SU-DHL-6 (cell line): ENCODE measurements around the gene MZB1.
A peak's percentile ranks its signal among the peaks of the same experiment; 100 is the strongest.

Experiments
- H2AFZ ChIP-seq: fragments of 200-600 bp; sonication (generic); 2 replicates; pipeline ENCODE4 v1.6.1; 2014; ENCODE audit warnings: low read depth, mild to moderate bottlenecking, moderate library complexity, mixed read lengths, antibody characterized with exemption, low read length; ENCODE audit not compliant: severe bottlenecking
- H3F3A ChIP-seq: fragments of 200-600 bp; shearing (Covaris generic); 2 replicates; pipeline ENCODE4 v1.6.0; 2016; ENCODE audit warnings: antibody characterized with exemption, mild to moderate bottlenecking; ENCODE audit not compliant: insufficient read depth
- H3K27ac ChIP-seq: fragments of 200-600 bp; sonication (generic); 2 replicates; pipeline ENCODE4 v1.5.1; 2016; ENCODE audit warnings: low read depth, mild to moderate bottlenecking, low read length, moderate library complexity, mixed read lengths
- H3K27me3 ChIP-seq: fragments of 200-600 bp; sonication (generic), shearing (Covaris generic); 2 replicates; pipeline ENCODE4 v1.6.0; 2014; ENCODE audit warnings: mild to moderate bottlenecking, low read length
- H3K36me3 ChIP-seq: fragments of 200-600 bp; sonication (generic); 2 replicates; pipeline ENCODE4 v1.6.1; 2014; ENCODE audit warnings: mild to moderate bottlenecking, low read length, mixed read lengths
- H3K4me2 ChIP-seq: fragments of 300-600, 200-600 bp; shearing (Covaris generic), sonication (generic); 2 replicates; pipeline ENCODE4 v1.6.0; 2014; ENCODE audit warnings: low read length, low read depth, mild to moderate bottlenecking; ENCODE audit not compliant: poor library complexity, severe bottlenecking
- H3K4me3 ChIP-seq: fragments of 200-600 bp; sonication (generic); 2 replicates; pipeline ENCODE4 v1.5.1; 2014; ENCODE audit warnings: antibody characterized with exemption, low read length, mild to moderate bottlenecking, mixed read lengths; ENCODE audit not compliant: insufficient read depth, poor library complexity, severe bottlenecking
- H3K79me2 ChIP-seq: fragments of 200-600 bp; sonication (generic); 2 replicates; pipeline ENCODE4 v1.6.1; 2014; ENCODE audit warnings: mild to moderate bottlenecking, low read length, moderate library complexity; ENCODE audit not compliant: insufficient read depth
- H3K9ac ChIP-seq: fragments of 200-600 bp; sonication (generic); 2 replicates; pipeline ENCODE4 v1.7.0; 2014; ENCODE audit warnings: mild to moderate bottlenecking, low read length
- H3K9me2 ChIP-seq: fragments of 200-600 bp; sonication (generic); replicated peaks from 2 replicates; pipeline ENCODE4 v1.6.1; 2014; ENCODE audit warnings: low read length; ENCODE audit not compliant: insufficient read depth
- H3K9me3 ChIP-seq: fragments of 200-600 bp; sonication (generic); 2 replicates; pipeline ENCODE4 v1.6.1; 2014; ENCODE audit warnings: low read length, mixed read lengths; ENCODE audit not compliant: insufficient read depth
- H4K20me1 ChIP-seq: fragments of 200-600 bp; sonication (generic); 2 replicates; pipeline ENCODE4 v1.6.1; 2014; ENCODE audit warnings: low read depth, mild to moderate bottlenecking, antibody characterized with exemption, low read length, moderate library complexity, mixed read lengths
- CTCF ChIP-seq: fragments of 200-600 bp; sonication (generic); IDR thresholded peaks from one replicate; pipeline ENCODE4 v1.5.1; 2017; ENCODE audit warnings: antibody characterized with exemption, mild to moderate bottlenecking, low read length, moderate library complexity; ENCODE audit not compliant: insufficient read depth, poor library complexity, severe bottlenecking
- EZH2phosphoT487 ChIP-seq: fragments of 200-600 bp; sonication (generic), shearing (Covaris generic); conservative IDR thresholded peaks from 2 replicates; pipeline ENCODE4 v1.6.1; 2018; ENCODE audit warnings: mild to moderate bottlenecking, antibody characterized with exemption, low read length, moderate library complexity, mixed read lengths

MZB1 gene

GRCh38 chr5:139396691-139397090 lies 7.0 kb upstream of the MZB1 start:
- Histone ChIP-seq H3K27ac (no peak overlapping the region), H3K4me3 (no peak overlapping the region), H3K79me2 (peaks cover 13% of the 10 kb centered on the region; the same call in 1 of the 2 replicates), H3K4me2 (no peak overlapping the region), H2AFZ (no peak overlapping the region), H3K9ac (no peak overlapping the region), H3K36me3 (no peaks in the 10 kb centered on the region), H3F3A (0 out of 2 replicates have a peak, but pooled peaks cover 7% of the 10 kb centered on the region), H3K9me2 (no peaks in the 10 kb centered on the region), H3K27me3 (no peaks in the 10 kb centered on the region), H3K9me3 (no peaks in the 10 kb centered on the region), H4K20me1 (no peaks in the 10 kb centered on the region)
- TF ChIP-seq CTCF (no peak), EZH2phosphoT487 (no peak)

- Histone ChIP-seq H3K4me3 (no peak overlapping the region), H3F3A (0 out of 2 replicates have a peak, but pooled peaks cover 7% of the 10 kb centered on the region), H3K4me2 (no peak overlapping the region), H3K9me3 (no peaks in the 10 kb centered on the region), H3K79me2 (peaks cover 16% of the 10 kb centered on the region), H4K20me1 (no peaks in the 10 kb centered on the region), H3K27me3 (no peaks in the 10 kb centered on the region), H3K27ac (no peak overlapping the region), H3K9me2 (no peaks in the 10 kb centered on the region), H3K9ac (no peak overlapping the region), H3K36me3 (no peaks in the 10 kb centered on the region), H2AFZ (no peak overlapping the region)
- no peak for TF ChIP-seq CTCF
- no peak for TF ChIP-seq EZH2phosphoT487
These were observed 6.3 kb upstream of the MZB1 start for GRCh38 chr5:139395844-139396640.

GRCh38 chr5:139394654-139395566 lies 5.2 kb upstream of the MZB1 start, which contains the start of gene PROB1:
TSS of gene PROB1 (minus strand) at chr5:139395104. CDS start at chr5:139395081, 23 bp downstream.
- Histone ChIP-seq H2AFZ (peak within 1 kb of the TSS; percentile 88), H3K4me2 (peak within 1 kb of the TSS; percentile 88), H3K4me3 (peak within 1 kb of the TSS; percentile 59), H4K20me1 (no peaks in the 10 kb centered on the region), H3F3A (peaks cover 12% of the 10 kb centered on the region), H3K9me3 (no peaks in the 10 kb centered on the region), H3K9me2 (no peaks in the 10 kb centered on the region), H3K27me3 (no peaks in the 10 kb centered on the region), H3K9ac (peak within 1 kb of the TSS; percentile 77), H3K79me2 (peaks cover 22% of the 10 kb centered on the region), H3K36me3 (no peaks in the 10 kb centered on the region), H3K27ac (peak within 1 kb of the TSS; percentile 93)
- TF ChIP-seq CTCF (no peak), EZH2phosphoT487 (no peak)
